HEK293 (cell line): ENCODE data around the gene STPG3.
A peak's percentile ranks its signal among the peaks of the same experiment; 100 is the strongest.

Source experiments
- CTCF ChIA-PET: fragments of 350-600 bp; formaldehyde crosslinking; extraction: SDS; loops from one replicate; lab custom pipeline; 2021; ENCODE audit warnings: antibody characterized with exemption; lab: Yijun Ruan, JAX
- POLR2A ChIA-PET: fragments of 300-600 bp; formaldehyde crosslinking; extraction: SDS; loops from one replicate; lab custom pipeline; 2020; ENCODE audit warnings: antibody characterized with exemption, inconsistent platforms; lab: Yijun Ruan, JAX
- H3K27ac ChIP-seq: fragments of 200-500 bp; sonication (Bioruptor generic); 2 replicates; pipeline ENCODE4 v1.5.1; 2014; ENCODE audit warnings: low read depth, low read length, control low read depth, inconsistent platforms; ENCODE audit errors: extremely low read depth
- H3K36me3 ChIP-seq, 2 experiments: fragments of 200-500 bp in 1 of 2; sonication (Bioruptor generic) in 1 of 2; 1 replicate in 1 of 2; 2 replicates in 1 of 2; pipeline ENCODE4 v1.5.1; 2014 to 2017; ENCODE audit warnings: inconsistent platforms in 2 of 2, low read length in 2 of 2; ENCODE audit not compliant: control insufficient read depth in 2 of 2, insufficient read depth in 1 of 2
- H3K4me1 ChIP-seq: fragments of 200-500 bp; sonication (Bioruptor generic); 2 replicates; pipeline ENCODE4 v1.5.1; 2014; ENCODE audit warnings: mild to moderate bottlenecking, low read length, inconsistent platforms; ENCODE audit not compliant: control insufficient read depth, insufficient read depth
- H3K4me3 ChIP-seq: 2 replicates; pipeline ENCODE4 v1.5.1; 2011; ENCODE audit warnings: low read depth, mild to moderate bottlenecking, control low read depth, low read length, moderate library complexity
- H3K9me3 ChIP-seq: fragments of 200-500 bp; sonication (Bioruptor generic); 2 replicates; pipeline ENCODE4 v1.5.1; 2014; ENCODE audit warnings: low read depth, low read length, inconsistent platforms; ENCODE audit not compliant: control insufficient read depth, insufficient read depth
- ATF2 ChIP-seq: fragments of 450-650 bp; formaldehyde crosslinking; IDR thresholded peaks from 2 replicates; pipeline ENCODE4 v1.5.1; 2016; ENCODE audit warnings: missing biosample characterization, missing genetic modification characterization, low read depth
- BCL11A ChIP-seq: fragments of 450-650 bp; formaldehyde crosslinking; IDR thresholded peaks from 2 replicates; pipeline ENCODE4 v1.5.1; 2016; ENCODE audit warnings: low read depth, missing biosample characterization, missing genetic modification characterization
- GFI1B ChIP-seq: fragments of 450-650 bp; formaldehyde crosslinking; IDR thresholded peaks from 2 replicates; pipeline ENCODE4 v1.5.1; 2016; ENCODE audit warnings: missing biosample characterization, missing genetic modification characterization
- GLIS2 ChIP-seq: fragments of 450-650 bp; formaldehyde crosslinking; IDR thresholded peaks from 2 replicates; pipeline ENCODE4 v1.5.1; 2016; ENCODE audit warnings: missing biosample characterization, missing genetic modification characterization
- HIC1 ChIP-seq: fragments of 450-650 bp; formaldehyde crosslinking; IDR thresholded peaks from 2 replicates; pipeline ENCODE4 v1.5.1; 2016; ENCODE audit warnings: missing biosample characterization, missing genetic modification characterization
- KLF17 ChIP-seq: fragments of 450-650 bp; formaldehyde crosslinking; IDR thresholded peaks from 2 replicates; pipeline ENCODE4 v1.5.1; 2016; ENCODE audit warnings: missing biosample characterization, missing genetic modification characterization
- KLF8 ChIP-seq: fragments of 450-650 bp; formaldehyde crosslinking; IDR thresholded peaks from 2 replicates; pipeline ENCODE4 v1.5.1; 2016; ENCODE audit warnings: missing biosample characterization, missing genetic modification characterization
- OVOL3 ChIP-seq: fragments of 450-650 bp; formaldehyde crosslinking; IDR thresholded peaks from 2 replicates; pipeline ENCODE4 v1.5.1; 2016; ENCODE audit warnings: missing biosample characterization, missing genetic modification characterization
- SCRT2 ChIP-seq: fragments of 450-650 bp; formaldehyde crosslinking; IDR thresholded peaks from 2 replicates; pipeline ENCODE4 v1.5.1; 2016; ENCODE audit warnings: missing biosample characterization, missing genetic modification characterization
- ZBTB48 ChIP-seq: fragments of 450-650 bp; formaldehyde crosslinking; IDR thresholded peaks from 2 replicates; pipeline ENCODE4 v1.5.1; 2016; ENCODE audit warnings: missing biosample characterization, missing genetic modification characterization
- ZBTB8A ChIP-seq: fragments of 450-650 bp; formaldehyde crosslinking; IDR thresholded peaks from 2 replicates; pipeline ENCODE4 v1.5.1; 2016; ENCODE audit warnings: missing biosample characterization, missing genetic modification characterization
- ZEB2 ChIP-seq: fragments of 450-650 bp; formaldehyde crosslinking; IDR thresholded peaks from 2 replicates; pipeline ENCODE4 v1.5.1; 2016; ENCODE audit warnings: missing biosample characterization, missing genetic modification characterization
- ZIC2 ChIP-seq: fragments of 450-650 bp; formaldehyde crosslinking; IDR thresholded peaks from 2 replicates; pipeline ENCODE4 v1.5.1; 2016; ENCODE audit warnings: missing biosample characterization, missing genetic modification characterization
- ZNF202 ChIP-seq: fragments of 450-650 bp; formaldehyde crosslinking; IDR thresholded peaks from 2 replicates; pipeline ENCODE4 v1.5.1; 2016; ENCODE audit warnings: missing biosample characterization, missing genetic modification characterization, borderline replicate concordance
- ZNF324 ChIP-seq: fragments of 450-650 bp; formaldehyde crosslinking; IDR thresholded peaks from 2 replicates; pipeline ENCODE4 v1.5.1; 2016; ENCODE audit warnings: missing biosample characterization, missing genetic modification characterization
- ZNF600 ChIP-seq: fragments of 450-650 bp; formaldehyde crosslinking; IDR thresholded peaks from 2 replicates; pipeline ENCODE4 v1.5.1; 2016; ENCODE audit warnings: missing biosample characterization, missing genetic modification characterization
- ZNF654 ChIP-seq: fragments of 450-650 bp; formaldehyde crosslinking; IDR thresholded peaks from 2 replicates; pipeline ENCODE4 v1.5.1; 2016; ENCODE audit warnings: low read depth, missing biosample characterization, missing genetic modification characterization
- ZNF677 ChIP-seq: fragments of 450-650 bp; IDR thresholded peaks from 2 replicates; pipeline ENCODE4 v1.5.0; 2018; ENCODE audit warnings: missing biosample characterization, mild to moderate bottlenecking, missing genetic modification characterization, moderate library complexity
- TF ChIP-seq, protein P1 (sequence below): fragments of 450-650 bp; formaldehyde crosslinking; IDR thresholded peaks from 2 replicates; pipeline ENCODE4 v1.5.1; 2016; ENCODE audit warnings: missing biosample characterization, missing genetic modification characterization

The STPG3 gene

GRCh38 chr9:137220317-137221094 is 30.6 kb upstream of the STPG3 start:
- TF ChIP-seq HIC1 (tag by site-specific recombination), result 0 out of 2 replicates have a peak, but pooled peaks have one; percentile 42
- no peak for TF ChIP-seq ZNF324 (tag by site-specific recombination)
- peak; percentile 89 for TF ChIP-seq ZNF600 (tag by site-specific recombination)
- peak; percentile 20; the same call in 1 of the 2 replicates for TF ChIP-seq KLF8 (tag by site-specific recombination)
- peak; percentile 75 for TF ChIP-seq ZIC2 (tag by site-specific recombination)
- peak; percentile 46; the same call in 1 of the 2 replicates for TF ChIP-seq SCRT2
- 0 out of 2 replicates have a peak, but pooled peaks have one; percentile 4 for TF ChIP-seq ZNF202 (tag by site-specific recombination)
- TF ChIP-seq KLF17 (tag by site-specific recombination), result 0 out of 2 replicates have a peak, but pooled peaks have one; percentile 49
- TF ChIP-seq GFI1B, result no peak
- no peak for TF ChIP-seq ZNF654 (tag by site-specific recombination)
- TF ChIP-seq ATF2, result 0 out of 2 replicates have a peak, but pooled peaks have one; percentile 28
- TF ChIP-seq OVOL3 (tag by site-specific recombination), result no peak
- TF ChIP-seq ZNF677, result no peak
- peak; percentile 50; the same call in 1 of the 2 replicates for TF ChIP-seq GLIS2 (tag by site-specific recombination)
- TF ChIP-seq, protein P1, sequence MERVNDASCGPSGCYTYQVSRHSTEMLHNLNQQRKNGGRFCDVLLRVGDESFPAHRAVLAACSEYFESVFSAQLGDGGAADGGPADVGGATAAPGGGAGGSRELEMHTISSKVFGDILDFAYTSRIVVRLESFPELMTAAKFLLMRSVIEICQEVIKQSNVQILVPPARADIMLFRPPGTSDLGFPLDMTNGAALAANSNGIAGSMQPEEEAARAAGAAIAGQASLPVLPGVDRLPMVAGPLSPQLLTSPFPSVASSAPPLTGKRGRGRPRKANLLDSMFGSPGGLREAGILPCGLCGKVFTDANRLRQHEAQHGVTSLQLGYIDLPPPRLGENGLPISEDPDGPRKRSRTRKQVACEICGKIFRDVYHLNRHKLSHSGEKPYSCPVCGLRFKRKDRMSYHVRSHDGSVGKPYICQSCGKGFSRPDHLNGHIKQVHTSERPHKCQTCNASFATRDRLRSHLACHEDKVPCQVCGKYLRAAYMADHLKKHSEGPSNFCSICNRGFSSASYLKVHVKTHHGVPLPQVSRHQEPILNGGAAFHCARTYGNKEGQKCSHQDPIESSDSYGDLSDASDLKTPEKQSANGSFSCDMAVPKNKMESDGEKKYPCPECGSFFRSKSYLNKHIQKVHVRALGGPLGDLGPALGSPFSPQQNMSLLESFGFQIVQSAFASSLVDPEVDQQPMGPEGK, result peak; percentile 77
- 0 out of 2 replicates have a peak, but pooled peaks have one; percentile 21 for TF ChIP-seq ZEB2
- TF ChIP-seq BCL11A (tag by site-specific recombination), result 0 out of 2 replicates have a peak, but pooled peaks have one; percentile 45
- TF ChIP-seq ZBTB8A (tag by site-specific recombination), result peak; percentile 51
- TF ChIP-seq ZBTB48, result peak; percentile 24; the same call in 1 of the 2 replicates
- H3K4me1 ChIP-seq, result peaks cover 4% of the 10 kb centered on the region
- H3K27ac ChIP-seq, result no peak overlapping the region
- CTCF ChIA-PET, result interaction anchor here (0.7 kb wide), 2 partner anchors 40 to 321 kb away, joined by 3 read pairs; no protein-coding TSS in a partner anchor
- POLR2A ChIA-PET, result interaction anchor here (1.0 to 17.2 kb wide), 5 partner anchors 12 to 93 kb away, joined by 3 to 304 read pairs (median 5); partner anchors contain the start of genes NDOR1, TMEM203, TPRN and TUBB4B
- peaks cover 0 to 40% of the 10 kb centered on the region in 2 experiments; a peak in 1 of 3 replicates for H3K36me3 ChIP-seq
- H3K9me3 ChIP-seq, result no peaks in the 10 kb centered on the region
- H3K4me3 ChIP-seq, result no peak overlapping the region
